ENCODE measurements around the gene PPARA. TPM values are rescaled to one million over a fixed set of nuclear protein-coding genes. Genes with fewer than 3 reads are reported as not detected.

Gene PPARA
- total and polyA plus RNA-seq, 2 experiments from 2014 or later = 4.7 to 12.6 TPM

- Histone ChIP-seq H3K79me2 (replicated peaks; ENCODE audit: insufficient read depth) (no peaks in the 10 kb centered on the region), H3F3A (replicated peaks; ENCODE audit: low read depth) (no peaks in the 10 kb centered on the region), H3K4me2 (no peak overlapping the region), H4K20me1 (replicated peaks; ENCODE audit: insufficient read depth) (no peaks in the 10 kb centered on the region), H3K27ac (ENCODE audit: low read depth) (no peak overlapping the region), H2AFZ (no peak overlapping the region), H3K4me1 (ENCODE audit: insufficient read depth) (no peaks in the 10 kb centered on the region), H3K27me3 (ENCODE audit: insufficient read depth) (no peaks in the 10 kb centered on the region), H3K36me3 (ENCODE audit: insufficient read depth) (no peaks in the 10 kb centered on the region), H3K9me2 (ENCODE audit: insufficient read depth) (no peaks in the 10 kb centered on the region), H3K4me3 (no peak overlapping the region)
- peaks cover 9% of the 10 kb centered on the region for H3K27me3 Mint-ChIP-seq (ENCODE audit: insufficient read depth, low read depth, poor library complexity)
- TF ChIP-seq ZNF114 (CRISPR knock-in tag; IDR thresholded peaks at IDR 0.05) (no peak), CTCF (conservative IDR thresholded peaks at IDR 0.05; ENCODE audit: low read depth in 2 of 2) (no peak), EZH2phosphoT487 (IDR thresholded peaks at IDR 0.05; ENCODE audit: unreplicated experiment) (no peak), JUNB (IDR thresholded peaks at IDR 0.05; ENCODE audit: unreplicated experiment) (no peak), EZH2 (IDR thresholded peaks at IDR 0.05; ENCODE audit: low read depth, unreplicated experiment) (no peak), STAT1 (IDR thresholded peaks at IDR 0.05; ENCODE audit: unreplicated experiment) (no peak), ZNF462 (CRISPR knock-in tag; IDR thresholded peaks at IDR 0.05) (no peak)
- H3K36me3 Mint-ChIP-seq (ENCODE audit: low read depth) = peaks cover 2% of the 10 kb centered on the region; the same call in 2 of the 3 replicates
- no peak overlapping the region for H3K4me3 Mint-ChIP-seq
- H3K9me3 Mint-ChIP-seq = no peaks in the 10 kb centered on the region; the same call in 2 of the 3 replicates
- no peaks in the 10 kb centered on the region for H3K4me1 Mint-ChIP-seq
- DNase-seq (ENCODE audit: low spot score) (no peak), ATAC-seq (no peak)
- no peak overlapping the region for H3K27ac Mint-ChIP-seq
Observed at GRCh38 chr22:46240073-46240472, 89.7 kb downstream of the PPARA start.

Measured in GM23338 (cell line).